BLaER1 (cell line): ENCODE data around the gene WAPL.

Experiments
- H3K27ac ChIP-seq: shearing (Covaris generic); formaldehyde crosslinking; 2 replicates; pipeline ENCODE4 v1.8.1; 2022
- H3K27me3 ChIP-seq: shearing (Covaris generic); formaldehyde crosslinking; 2 replicates; pipeline ENCODE4 v1.8.1; 2022
- H3K36me3 ChIP-seq: shearing (Covaris generic); formaldehyde crosslinking; 2 replicates; pipeline ENCODE4 v1.8.1; 2022
- H3K4me1 ChIP-seq: shearing (Covaris generic); formaldehyde crosslinking; 2 replicates; pipeline ENCODE4 v1.8.1; 2022
- H3K4me2 ChIP-seq: shearing (Covaris generic); formaldehyde crosslinking; 2 replicates; pipeline ENCODE4 v1.8.1; 2022
- H3K4me3 ChIP-seq: shearing (Covaris generic); formaldehyde crosslinking; 2 replicates; pipeline ENCODE4 v1.8.1; 2022
- H3K9ac ChIP-seq: shearing (Covaris generic); formaldehyde crosslinking; 2 replicates; pipeline ENCODE4 v1.8.1; 2022
- H3K9me3 ChIP-seq: shearing (Covaris generic); formaldehyde crosslinking; 2 replicates; pipeline ENCODE4 v1.8.1; 2022
- H4K20me1 ChIP-seq: shearing (Covaris generic); formaldehyde crosslinking; 2 replicates; pipeline ENCODE4 v1.8.1; 2022
- Cebpa-rat ChIP-seq: shearing (Covaris generic); IDR thresholded peaks from 2 replicates; pipeline ENCODE4 v1.8.1; 2022

The WAPL gene

GRCh38 chr10:86443936-86444335 is 77.7 kb downstream of the WAPL start:
- H3K27ac ChIP-seq, result no peak overlapping the region
- no peak overlapping the region for H3K4me2 ChIP-seq

GRCh38 chr10:86443069-86443468 is 78.5 kb downstream of the WAPL start:
- H3K36me3 ChIP-seq, result peaks cover 99% of the 10 kb centered on the region
- H3K27ac ChIP-seq, result no peak overlapping the region
- H3K4me2 ChIP-seq, result no peak overlapping the region
- no peaks in the 10 kb centered on the region for H3K27me3 ChIP-seq
- H3K9ac ChIP-seq, result no peak overlapping the region
- H3K9me3 ChIP-seq, result no peaks in the 10 kb centered on the region
- TF ChIP-seq Cebpa-rat, result no peak
- no peak overlapping the region for H3K4me3 ChIP-seq
- peaks cover 28% of the 10 kb centered on the region for H3K4me1 ChIP-seq
- no peaks in the 10 kb centered on the region; the same call in 1 of the 2 replicates for H4K20me1 ChIP-seq

More at GRCh38 chr10:86443936-86444335, 77.7 kb downstream of the WAPL start:
- no peaks in the 10 kb centered on the region for H3K27me3 ChIP-seq
- no peaks in the 10 kb centered on the region for H3K9me3 ChIP-seq
- H3K4me1 ChIP-seq, result peaks cover 25% of the 10 kb centered on the region
- H3K4me3 ChIP-seq, result no peak overlapping the region
- no peak for TF ChIP-seq Cebpa-rat
- H4K20me1 ChIP-seq, result no peaks in the 10 kb centered on the region; the same call in 1 of the 2 replicates
- peaks cover 99% of the 10 kb centered on the region for H3K36me3 ChIP-seq
- H3K9ac ChIP-seq, result no peak overlapping the region

- H3K4me1 ChIP-seq, result peaks cover 21% of the 10 kb centered on the region
- H3K36me3 ChIP-seq, result peaks cover 99% of the 10 kb centered on the region
- H3K4me2 ChIP-seq, result no peak overlapping the region
- no peak overlapping the region for H3K27ac ChIP-seq
- H3K27me3 ChIP-seq, result no peaks in the 10 kb centered on the region
- H4K20me1 ChIP-seq, result no peaks in the 10 kb centered on the region; the same call in 1 of the 2 replicates
- no peak overlapping the region for H3K4me3 ChIP-seq
- no peaks in the 10 kb centered on the region for H3K9me3 ChIP-seq
- no peak for TF ChIP-seq Cebpa-rat
- H3K9ac ChIP-seq, result no peak overlapping the region
These were observed 80.4 kb downstream of the WAPL start for GRCh38 chr10:86440874-86441843.

- Histone ChIP-seq H3K4me1 (peaks cover 21% of the 10 kb centered on the region), H3K9me3 (no peaks in the 10 kb centered on the region), H3K27ac (no peak overlapping the region), H3K27me3 (no peaks in the 10 kb centered on the region), H4K20me1 (no peaks in the 10 kb centered on the region; the same call in 1 of the 2 replicates), H3K36me3 (peaks cover 99% of the 10 kb centered on the region), H3K4me3 (no peak overlapping the region), H3K4me2 (peak overlapping the region; percentile 11), H3K9ac (no peak overlapping the region)
- TF ChIP-seq Cebpa-rat, result no peak
These were observed 82.0 kb downstream of the WAPL start for GRCh38 chr10:86439544-86439943.

- Histone ChIP-seq H3K4me2 (peak overlapping the region; percentile 36), H4K20me1 (no peaks in the 10 kb centered on the region; the same call in 1 of the 2 replicates), H3K27me3 (no peaks in the 10 kb centered on the region), H3K27ac (0 out of 2 replicates have a peak overlapping the region, but pooled peaks have one; percentile 32), H3K36me3 (peaks cover 96% of the 10 kb centered on the region), H3K4me1 (peaks cover 21% of the 10 kb centered on the region), H3K9me3 (no peaks in the 10 kb centered on the region), H3K4me3 (no peak overlapping the region), H3K9ac (no peak overlapping the region)
- TF ChIP-seq Cebpa-rat, result no peak
These were observed 83.4 kb downstream of the WAPL start for GRCh38 chr10:86438091-86438749.

GRCh38 chr10:86437447-86437846 is 84.1 kb downstream of the WAPL start:
- H3K4me2 ChIP-seq, result no peak overlapping the region
- H3K27ac ChIP-seq, result no peak overlapping the region
- no peak overlapping the region for H3K4me3 ChIP-seq
- H3K27me3 ChIP-seq, result no peaks in the 10 kb centered on the region
- H3K9me3 ChIP-seq, result no peaks in the 10 kb centered on the region
- peaks cover 21% of the 10 kb centered on the region for H3K4me1 ChIP-seq
- no peak overlapping the region for H3K9ac ChIP-seq
- H3K36me3 ChIP-seq, result peaks cover 88% of the 10 kb centered on the region
- H4K20me1 ChIP-seq, result no peaks in the 10 kb centered on the region; the same call in 1 of the 2 replicates
- TF ChIP-seq Cebpa-rat, result no peak

- Histone ChIP-seq H3K36me3 (peaks cover 84% of the 10 kb centered on the region), H3K9ac (no peak overlapping the region), H3K27ac (no peak overlapping the region), H3K4me3 (no peak overlapping the region), H4K20me1 (no peaks in the 10 kb centered on the region; the same call in 1 of the 2 replicates), H3K9me3 (no peaks in the 10 kb centered on the region), H3K27me3 (no peaks in the 10 kb centered on the region), H3K4me1 (peaks cover 21% of the 10 kb centered on the region), H3K4me2 (no peak overlapping the region)
- TF ChIP-seq Cebpa-rat, result no peak
These were observed 84.6 kb downstream of the WAPL start for GRCh38 chr10:86436963-86437362.

GRCh38 chr10:86434656-86435055 is 86.9 kb downstream of the WAPL start:
- H3K9ac ChIP-seq, result no peak overlapping the region
- H3K27ac ChIP-seq, result no peak overlapping the region
- TF ChIP-seq Cebpa-rat, result no peak
- H3K27me3 ChIP-seq, result no peaks in the 10 kb centered on the region
- no peak overlapping the region for H3K4me3 ChIP-seq
- peaks cover 17% of the 10 kb centered on the region for H3K4me1 ChIP-seq
- no peaks in the 10 kb centered on the region; the same call in 1 of the 2 replicates for H4K20me1 ChIP-seq
- H3K9me3 ChIP-seq, result no peaks in the 10 kb centered on the region
- H3K36me3 ChIP-seq, result peaks cover 61% of the 10 kb centered on the region
- H3K4me2 ChIP-seq, result no peak overlapping the region

GRCh38 chr10:86423739-86424138 is 97.9 kb downstream of the WAPL start:
- Histone ChIP-seq H3K9ac (no peak overlapping the region), H3K4me3 (no peak overlapping the region), H3K27ac (no peak overlapping the region), H3K4me1 (peaks cover 8% of the 10 kb centered on the region; the same call in 1 of the 2 replicates), H3K4me2 (no peak overlapping the region), H3K36me3 (no peaks in the 10 kb centered on the region), H3K27me3 (no peaks in the 10 kb centered on the region), H3K9me3 (no peaks in the 10 kb centered on the region; the same call in 1 of the 2 replicates), H4K20me1 (no peaks in the 10 kb centered on the region)
- TF ChIP-seq Cebpa-rat, result no peak
